Pulmonary artery endothelial cell (primary cell): ENCODE results near the gene PDS5B. TPM values are rescaled to one million over a fixed set of nuclear protein-coding genes. Genes with fewer than 3 reads are reported as not detected.
"Not testable (repeated sequence)": the region's sequence is repeated elsewhere in the genome, so short reads cannot be mapped to it uniquely, and the experiment has no call there.

Experiments used
- DNase-seq: peaks from one replicate; pipeline ENCODE4 v3.0.0-alpha.2; 2011; ENCODE audit warnings: low read depth, low spot score
- total RNA-seq: library from RNA; depleted of rRNA; stranded (reverse); fragments of >200 nt; gene quantifications from 2 replicates; pipeline ENCODE4 v1.2.3, GENCODE V29; 2014

The PDS5B gene
- total RNA-seq, 1 donor from 2014 or later = 31.5 TPM

DNA sequence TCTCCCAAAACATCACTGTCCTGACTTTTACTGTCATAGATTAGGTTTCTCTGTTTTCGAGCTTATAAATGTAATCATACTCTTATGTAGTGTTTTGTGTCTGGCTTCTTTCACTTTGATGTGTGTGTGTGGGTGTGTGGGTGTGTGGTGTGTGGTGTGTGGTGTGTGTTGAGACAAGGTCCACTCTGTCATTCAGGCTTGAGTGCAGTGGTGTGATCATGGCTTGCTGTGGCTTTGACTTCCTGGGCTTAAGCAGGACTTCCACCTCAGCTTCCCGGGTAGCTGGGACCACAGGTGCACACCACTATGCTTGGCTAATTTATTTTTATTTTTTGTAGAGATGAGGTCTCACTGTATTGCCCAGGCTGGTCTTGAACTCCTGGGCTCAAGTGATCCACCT lies 59.6 kb downstream of the PDS5B start:
- no peak for DNase-seq

DNA sequence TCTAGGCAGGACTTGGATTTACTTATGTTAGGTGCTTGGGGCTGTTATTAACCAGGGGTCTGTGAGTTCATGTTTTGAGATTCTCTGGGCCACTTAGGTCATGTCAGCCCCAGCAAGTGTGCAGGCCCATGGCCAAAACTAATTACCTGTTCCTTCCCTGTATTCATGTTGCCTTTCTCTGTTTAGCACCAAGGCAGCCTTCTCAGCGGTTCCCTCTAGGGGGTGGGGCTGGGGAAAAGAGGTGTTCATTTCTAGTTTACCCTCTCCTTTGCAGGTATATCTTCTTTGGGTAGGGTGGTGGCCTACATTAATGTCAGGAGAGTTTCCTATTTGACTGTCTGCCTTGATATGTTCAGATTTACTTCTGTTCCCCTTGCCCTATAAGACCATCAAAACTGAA lies 61.7 kb downstream of the PDS5B start:
- DNase-seq = no peak

DNA sequence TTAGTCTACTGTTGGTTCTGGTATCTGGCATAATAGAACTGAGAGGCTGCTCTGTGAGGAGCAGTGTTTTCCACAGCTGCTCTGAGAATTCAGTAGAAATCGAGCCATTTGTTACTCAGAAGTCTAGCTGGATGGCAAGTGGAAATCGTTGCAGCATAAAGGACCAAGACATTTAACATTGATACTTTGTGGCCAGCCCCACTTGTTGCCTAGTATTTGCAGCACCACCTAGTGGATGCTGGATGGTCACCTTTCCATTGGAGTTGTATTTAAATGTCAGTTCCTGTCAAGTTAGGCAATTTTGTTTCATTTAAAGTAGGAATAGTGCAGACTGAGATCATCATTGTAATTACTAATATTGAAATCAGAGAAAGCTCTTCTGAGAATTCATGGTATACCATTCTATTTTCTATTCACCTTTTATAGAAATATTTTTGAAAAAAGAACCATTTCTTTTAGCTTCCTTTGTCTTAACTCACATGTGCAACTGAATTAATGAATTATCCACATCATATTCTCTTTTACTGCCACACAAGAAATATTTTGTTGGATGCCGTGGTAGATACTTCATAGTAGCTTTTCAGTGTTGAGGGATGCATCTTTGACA lies 64.6 kb downstream of the PDS5B start:
- peak; percentile 37 for DNase-seq

DNA sequence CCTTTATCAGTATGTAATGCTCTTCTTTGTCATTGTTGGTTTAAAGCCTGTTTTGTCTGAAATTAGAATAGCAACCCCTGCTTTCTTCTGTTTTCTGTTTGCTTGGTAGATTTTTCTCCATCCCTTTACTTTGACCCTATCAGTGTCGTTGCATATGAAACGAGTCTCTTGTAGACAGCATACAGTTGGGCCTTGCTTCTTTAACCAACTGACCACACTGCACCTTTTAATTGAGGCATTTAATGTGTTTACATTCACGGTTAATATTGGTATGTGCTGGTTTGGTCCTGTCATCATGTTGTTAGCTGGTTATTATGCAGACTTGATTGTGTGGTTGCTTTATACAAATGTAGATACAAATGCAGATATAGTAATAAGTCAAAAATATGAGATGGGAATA lies 71.1 kb downstream of the PDS5B start:
- no peak for DNase-seq

DNA sequence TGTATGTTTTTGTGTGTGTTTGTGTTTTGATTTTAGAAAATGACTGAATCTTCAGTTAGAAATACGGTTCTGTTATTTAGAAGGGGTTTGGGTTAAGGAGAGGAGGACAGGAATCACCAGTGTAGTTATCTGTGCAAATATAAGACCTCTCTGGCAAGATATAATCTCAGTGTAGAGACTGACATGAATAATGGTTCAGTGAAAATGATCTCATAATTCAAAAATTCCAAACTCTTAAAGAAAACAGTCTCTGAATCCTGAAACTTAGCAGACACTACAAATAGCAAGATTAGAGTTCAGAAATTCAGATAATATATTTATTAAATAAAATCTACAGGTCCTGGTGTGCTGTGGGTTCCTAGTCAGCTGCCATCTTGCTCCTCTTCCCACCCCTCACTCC lies 73.5 kb downstream of the PDS5B start:
- DNase-seq = no peak

DNA sequence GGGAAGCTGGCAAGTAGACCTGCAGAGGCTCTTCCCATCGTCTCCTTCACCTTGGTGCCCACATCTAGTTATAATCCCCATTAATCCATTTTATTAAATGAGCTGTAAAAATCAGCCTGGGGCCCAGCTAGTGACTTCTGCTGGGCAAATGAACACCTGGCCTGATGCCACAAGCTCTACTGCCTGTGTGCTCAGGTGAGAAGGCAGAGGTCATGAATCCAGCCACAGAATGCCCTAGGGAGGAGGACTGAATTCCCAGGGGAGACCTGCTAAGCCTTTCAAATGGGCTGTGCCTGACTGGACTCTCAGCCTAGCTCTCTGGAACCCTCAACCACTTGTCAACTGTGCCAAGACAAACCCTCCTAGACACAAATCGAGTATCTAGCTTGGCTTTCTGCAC lies 74.0 kb downstream of the PDS5B start:
- no peak for DNase-seq

DNA sequence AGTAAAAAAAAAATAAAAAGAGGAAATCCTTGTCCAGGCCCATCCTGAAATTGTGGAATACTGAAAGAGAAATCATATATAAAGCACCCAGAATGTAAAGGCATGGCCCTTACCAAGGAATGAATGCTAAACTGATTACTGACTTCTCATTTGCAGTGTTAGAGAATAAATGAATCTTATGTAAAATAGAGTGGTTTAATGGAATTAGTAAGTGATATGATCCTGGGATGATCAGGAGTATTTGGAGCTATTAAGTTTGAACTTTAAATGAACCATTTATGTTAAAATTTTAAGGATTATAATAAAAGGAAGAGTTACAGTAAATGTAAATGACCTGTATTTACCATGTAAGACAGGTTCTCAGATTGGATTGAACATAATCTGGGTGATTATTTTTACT lies 75.4 kb downstream of the PDS5B start:
- DNase-seq = no peak

DNA sequence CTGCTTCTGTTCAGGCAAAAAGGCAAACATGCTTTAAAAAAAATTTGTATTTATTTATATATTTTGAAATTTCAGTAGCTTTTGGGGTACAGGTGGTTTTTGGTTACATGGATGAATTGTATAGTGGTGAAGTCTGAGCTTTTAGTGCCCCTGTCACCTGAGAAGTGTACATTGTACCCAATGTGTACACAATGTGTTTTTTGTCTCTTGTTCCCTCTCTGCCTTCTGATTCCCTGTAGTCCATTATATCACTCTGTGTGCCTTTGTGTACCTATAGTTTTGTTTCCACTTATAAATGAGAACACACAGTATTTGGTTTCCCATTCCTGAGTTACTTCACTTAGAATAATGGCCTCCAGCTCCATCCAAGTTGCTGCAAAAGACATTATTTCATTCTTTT lies 77.4 kb downstream of the PDS5B start:
- no peak for DNase-seq

DNA sequence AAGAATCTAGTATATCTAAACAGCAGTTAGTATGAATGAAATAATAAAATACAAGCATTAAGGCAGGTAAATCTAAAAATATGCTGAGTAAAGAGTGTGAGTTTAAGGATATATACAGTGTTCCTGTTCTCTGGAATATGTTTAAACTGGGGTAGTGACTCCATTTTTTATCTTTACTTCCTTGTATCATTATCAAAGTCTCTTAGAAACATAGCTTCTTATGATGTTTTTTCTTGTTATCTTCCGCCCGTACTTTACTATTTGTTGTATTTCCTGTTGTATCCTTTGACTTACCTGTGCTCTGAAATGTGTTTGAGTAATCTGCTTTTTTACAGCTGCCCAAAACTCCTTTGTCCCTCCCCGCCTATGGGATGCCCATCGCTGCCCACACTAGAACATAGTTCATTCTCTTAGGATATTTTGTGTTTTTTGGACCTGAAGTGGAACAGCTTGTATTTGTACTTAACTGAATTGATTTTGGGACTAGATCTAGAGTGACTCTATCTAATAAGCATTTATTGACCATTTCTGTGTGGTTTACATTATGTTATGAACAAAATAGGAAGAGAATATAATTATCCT lies 80.8 kb downstream of the PDS5B start:
- DNase-seq = no peak

DNA sequence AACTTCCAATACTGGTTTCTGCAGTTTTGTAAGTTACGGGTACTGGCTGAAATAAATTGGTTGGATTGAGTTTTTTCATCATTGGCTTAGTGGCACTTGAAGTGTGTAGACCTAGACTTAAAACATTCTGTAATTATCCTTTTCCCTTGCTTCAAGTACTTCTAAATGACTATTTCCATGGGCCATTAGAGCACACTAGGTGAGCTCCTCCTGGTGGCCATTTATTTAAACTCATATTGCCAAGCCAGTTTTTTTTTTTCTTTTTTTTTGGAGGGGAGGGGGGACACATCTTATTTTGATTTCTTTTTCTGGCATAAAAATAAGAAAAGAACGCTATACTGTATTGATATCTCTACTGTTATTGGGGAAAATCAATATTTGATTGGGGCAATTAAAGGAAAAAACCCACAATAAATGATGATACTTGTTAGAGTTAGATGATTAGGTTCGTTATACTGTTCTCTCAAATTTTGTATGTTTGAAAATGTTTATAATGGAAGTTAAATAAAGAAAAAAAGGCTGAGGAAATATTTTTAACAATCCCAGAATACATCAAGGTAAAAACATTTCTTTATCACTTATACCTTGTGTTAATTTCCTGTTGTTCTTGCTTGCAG lies 82.9 kb downstream of the PDS5B start:
- peak; percentile 11 for DNase-seq

DNA sequence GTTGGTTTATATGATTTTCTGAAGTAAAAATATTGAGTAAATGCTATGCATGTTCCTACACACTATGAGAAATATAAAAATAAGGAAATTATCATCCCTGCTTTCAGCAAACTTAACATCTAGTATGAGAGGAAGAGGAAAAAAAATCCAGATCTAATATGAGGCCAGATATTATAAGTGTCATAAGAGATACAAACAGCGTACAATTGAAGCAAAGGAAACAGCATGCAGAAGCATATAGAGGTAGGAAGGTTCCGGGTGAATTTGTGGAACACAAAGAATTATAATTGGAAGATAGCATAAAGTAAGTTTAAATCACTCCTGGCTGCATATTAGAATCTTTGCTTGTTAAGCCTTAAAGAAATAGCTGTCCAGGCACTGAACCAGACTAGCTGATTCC lies 88.3 kb downstream of the PDS5B start:
- DNase-seq = no peak

DNA sequence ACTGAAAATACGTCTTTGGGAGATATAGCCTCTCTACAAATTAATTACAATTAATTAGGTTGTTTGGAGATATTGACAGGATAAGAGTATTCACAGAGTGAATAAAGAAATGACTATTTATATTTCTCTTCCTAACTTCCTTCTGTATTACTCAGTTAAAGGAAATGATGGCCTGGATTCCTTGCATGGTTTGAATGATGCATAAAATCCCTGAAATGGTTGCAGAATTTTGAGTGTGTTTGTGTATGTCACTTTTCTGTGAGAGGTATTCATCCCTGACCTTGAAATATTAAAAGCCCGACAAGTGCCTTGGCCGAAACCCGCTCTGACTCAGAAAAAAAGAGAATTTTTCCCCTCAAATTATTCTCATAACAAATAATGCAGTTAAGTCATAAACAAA lies 90.0 kb downstream of the PDS5B start:
- no peak for DNase-seq

DNA sequence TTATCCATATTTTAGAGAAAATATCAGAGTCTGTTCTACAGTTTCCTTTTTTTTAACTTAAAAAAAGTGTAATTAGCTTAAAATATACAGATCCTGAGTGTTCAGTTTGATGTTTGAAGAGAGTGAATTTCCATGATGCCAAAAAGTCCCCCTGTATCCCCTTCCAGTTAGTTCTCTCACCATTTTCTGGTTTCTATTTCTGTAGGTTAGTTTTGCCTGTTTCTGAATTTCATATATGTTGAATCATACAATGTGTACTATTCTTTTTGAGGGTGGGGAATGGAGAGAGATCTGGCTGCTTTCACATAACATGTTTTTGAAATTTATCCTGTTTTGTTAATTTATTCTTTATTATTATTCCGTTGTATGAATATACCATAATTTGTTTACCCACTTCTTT lies 95.9 kb downstream of the PDS5B start:
- no peak for DNase-seq

DNA sequence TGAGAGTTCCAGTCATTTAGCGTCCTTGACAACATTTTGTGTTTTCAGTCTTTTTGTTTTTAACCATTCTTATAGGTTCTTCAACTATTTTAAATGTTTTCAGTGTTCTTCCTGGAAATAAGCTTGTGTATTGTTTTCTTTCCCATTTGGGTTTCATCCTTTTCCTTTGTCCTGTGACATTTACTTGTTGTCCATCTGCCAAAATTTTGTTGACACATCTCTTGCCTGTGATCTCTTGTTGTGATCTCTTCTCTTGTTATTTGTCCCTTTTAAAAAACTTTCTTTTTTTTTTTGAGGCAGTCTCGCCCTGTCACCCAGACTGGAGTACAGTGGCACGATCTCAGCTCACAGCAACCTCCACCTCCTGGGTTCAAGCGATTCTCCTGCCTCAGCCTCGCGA lies 96.5 kb downstream of the PDS5B start:
- DNase-seq = no peak

DNA sequence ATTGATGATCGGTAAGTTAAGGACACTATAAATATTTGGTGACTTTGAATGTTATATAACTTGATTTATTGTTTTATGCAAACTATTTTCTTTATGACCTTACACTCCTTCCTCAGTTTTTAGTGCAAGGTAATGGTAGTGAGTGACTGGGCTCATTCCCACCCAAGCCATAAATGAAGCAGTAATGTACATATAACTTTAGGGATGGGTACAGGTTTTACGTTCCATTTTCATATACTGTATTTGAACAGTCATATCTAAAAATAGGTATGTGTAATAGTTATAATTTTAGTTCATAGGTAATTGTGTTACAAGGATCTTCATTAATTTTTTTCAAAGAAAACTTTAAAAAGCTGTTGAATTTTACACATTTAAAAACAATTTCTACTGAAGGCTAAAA lies 101.0 kb downstream of the PDS5B start:
- no peak for DNase-seq

DNA sequence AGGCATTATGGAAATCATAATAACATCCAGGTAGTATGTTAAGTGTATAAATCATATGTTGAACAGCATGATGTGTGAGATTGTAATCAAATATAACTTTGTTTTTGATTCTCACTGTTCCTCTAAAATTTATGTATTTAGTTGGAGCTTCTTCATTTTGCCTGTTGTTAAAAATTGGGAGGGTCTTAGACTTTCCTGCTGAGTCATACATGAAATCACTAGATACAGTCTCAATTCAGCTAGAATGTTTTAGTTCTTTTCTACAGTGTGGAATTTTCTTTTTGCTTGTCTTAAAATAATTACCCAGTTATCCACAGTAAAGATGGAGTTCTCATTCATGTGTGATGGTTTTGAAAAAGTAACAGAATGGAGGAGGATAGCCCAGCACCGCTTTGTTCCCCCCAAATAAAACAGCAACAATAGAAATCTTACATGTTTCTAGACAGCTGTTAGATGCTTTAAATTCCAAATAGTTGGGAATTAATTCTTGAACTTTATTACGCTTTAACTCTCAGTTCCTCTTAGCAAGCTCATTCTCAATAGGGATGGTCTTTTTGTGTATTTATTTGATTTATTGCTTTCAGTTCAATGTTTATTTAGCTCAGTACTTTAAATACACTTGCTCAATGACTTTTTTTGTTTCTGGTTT lies 109.5 kb downstream of the PDS5B start:
- DNase-seq = no peak

DNA sequence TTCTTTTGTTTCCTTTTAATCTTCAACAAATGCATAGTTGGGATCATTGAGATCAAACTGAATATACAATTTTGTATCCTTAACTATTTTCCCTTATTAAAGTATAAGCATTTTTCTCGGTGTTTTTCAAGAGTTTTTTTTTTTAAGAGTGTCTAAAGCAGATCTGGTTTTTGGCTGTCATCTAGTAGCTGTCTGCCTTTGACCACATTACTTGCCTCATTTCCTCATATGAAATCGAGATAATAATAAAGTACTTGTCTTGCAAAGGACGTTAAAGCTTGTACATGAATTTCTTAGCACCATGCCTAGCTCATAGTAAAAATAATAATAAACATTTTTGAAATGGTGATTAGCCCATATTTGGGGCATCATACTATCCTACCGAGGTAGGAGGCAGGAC lies 121.2 kb downstream of the PDS5B start:
- no peak for DNase-seq

DNA sequence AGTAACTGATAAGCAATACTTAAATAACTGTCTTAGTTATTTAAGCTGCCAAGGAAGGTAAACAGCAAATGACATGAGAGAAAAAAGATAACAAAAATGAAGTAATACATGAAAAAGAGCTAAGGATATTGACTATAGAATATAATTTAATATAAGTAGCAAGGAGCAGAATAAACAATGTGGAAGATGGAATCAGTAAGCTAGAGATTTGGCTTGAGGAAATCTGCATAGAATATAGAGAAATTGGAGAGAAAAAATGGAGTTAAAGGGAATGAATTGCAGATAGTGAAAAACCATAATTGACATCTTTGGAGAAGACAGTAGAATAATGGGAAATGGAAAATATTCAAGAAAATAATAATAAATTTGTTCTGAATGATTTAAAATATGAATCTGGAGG lies 127.1 kb downstream of the PDS5B start:
- DNase-seq = no peak

DNA sequence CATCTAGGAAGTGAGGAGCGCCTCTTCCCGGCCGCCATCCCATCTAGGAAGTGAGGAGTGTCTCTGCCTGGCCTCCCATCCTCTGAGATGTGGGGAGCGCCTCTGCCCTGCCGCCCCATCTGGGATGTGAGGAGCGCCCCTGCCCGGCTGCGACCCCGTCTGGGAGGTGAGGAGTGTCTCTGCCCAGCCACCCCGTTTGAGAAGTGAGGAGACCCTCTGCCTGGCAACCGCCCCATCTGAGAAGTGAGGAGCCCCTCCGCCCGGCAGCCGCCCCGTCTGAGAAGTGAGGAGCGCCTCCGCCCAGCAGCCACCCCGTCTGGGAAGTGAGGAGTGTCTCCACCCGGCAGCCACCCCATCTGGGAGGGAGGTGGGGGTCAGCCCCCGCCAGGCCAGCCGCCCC lies 129.9 kb downstream of the PDS5B start:
- DNase-seq = not testable (repeated sequence)

DNA sequence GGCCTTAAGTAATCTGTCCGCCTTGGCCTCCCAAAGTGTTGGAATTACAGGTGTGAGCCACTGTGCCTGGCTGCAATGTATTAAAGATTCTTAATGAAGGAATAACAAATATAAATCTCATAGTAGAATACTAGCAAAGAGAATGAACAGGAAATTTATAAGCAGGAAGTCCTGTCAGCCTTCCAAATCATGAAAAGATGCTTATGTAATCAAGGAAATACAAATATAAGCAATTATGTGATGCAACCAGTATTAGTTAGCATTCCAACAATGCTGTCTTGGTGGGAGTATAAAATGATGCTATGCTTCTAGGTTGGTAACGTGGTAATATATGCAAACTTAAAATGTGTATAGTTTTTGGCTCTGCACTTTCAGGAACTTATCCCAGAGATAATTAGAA lies 133.8 kb downstream of the PDS5B start:
- no peak for DNase-seq

DNA sequence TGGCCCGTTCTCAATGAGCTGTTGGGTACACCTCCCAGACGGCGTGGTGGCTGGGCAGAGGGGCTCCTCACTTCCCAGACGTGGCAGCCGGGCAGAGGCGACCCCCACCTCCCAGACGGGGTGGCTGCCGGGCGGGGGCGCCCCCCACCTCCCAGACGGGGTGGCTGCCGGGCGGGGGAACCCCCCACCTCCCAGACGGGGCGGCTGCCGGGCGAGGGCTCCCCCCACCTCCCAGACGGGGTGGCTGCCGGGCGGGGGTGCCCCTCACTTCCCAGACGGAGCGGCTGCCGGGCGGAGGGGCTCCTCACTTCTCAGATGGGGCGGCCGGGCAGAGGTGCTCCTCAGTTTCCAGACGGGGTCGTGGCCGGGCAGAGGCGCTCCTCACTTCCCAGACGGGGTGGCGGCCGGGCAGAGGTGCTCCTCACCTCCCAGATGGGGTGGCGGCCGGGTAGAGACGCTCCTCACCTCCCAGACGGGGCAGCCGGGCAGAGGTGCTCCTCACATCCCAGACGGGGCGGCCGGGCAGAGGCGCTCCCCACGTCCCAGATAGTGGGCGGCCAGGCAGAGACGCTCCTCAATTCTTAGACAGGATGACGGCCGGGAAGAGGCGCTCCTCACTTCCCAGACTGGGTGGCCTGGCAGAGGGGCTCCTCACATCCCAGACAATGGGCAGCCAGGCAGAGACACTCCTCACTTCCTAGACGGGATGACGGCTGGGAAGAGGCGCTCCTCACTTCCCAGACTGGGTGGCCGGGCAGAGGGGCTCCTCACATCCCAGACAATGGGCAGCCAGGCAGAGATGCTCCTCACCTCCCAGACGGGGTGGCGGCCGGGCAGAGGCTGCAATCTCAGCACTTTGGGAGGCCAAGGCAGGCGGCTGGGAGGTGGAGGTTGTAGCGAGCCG lies 135.1 kb downstream of the PDS5B start:
- not testable (repeated sequence) for DNase-seq

DNA sequence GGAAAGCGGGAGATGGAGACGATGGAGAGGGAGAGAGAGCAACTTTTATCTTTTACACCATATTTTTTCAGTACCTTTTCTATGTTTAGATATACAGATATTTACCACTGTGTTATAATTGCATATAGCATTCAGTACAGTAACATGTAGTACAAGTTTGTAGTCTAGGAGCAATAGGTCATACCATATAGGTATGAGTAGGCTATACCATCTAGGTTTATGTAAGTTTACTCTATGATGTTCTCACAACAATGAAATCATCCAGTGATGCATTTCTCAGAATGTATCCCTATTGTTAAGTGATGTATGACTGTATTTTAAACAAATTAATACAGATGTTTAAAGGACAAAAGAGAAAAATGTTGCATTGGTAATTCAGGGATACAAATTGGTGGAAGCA lies 136.1 kb downstream of the PDS5B start:
- DNase-seq = no peak
